ENCODE measurements around the gene IFI27L2.

DNA sequence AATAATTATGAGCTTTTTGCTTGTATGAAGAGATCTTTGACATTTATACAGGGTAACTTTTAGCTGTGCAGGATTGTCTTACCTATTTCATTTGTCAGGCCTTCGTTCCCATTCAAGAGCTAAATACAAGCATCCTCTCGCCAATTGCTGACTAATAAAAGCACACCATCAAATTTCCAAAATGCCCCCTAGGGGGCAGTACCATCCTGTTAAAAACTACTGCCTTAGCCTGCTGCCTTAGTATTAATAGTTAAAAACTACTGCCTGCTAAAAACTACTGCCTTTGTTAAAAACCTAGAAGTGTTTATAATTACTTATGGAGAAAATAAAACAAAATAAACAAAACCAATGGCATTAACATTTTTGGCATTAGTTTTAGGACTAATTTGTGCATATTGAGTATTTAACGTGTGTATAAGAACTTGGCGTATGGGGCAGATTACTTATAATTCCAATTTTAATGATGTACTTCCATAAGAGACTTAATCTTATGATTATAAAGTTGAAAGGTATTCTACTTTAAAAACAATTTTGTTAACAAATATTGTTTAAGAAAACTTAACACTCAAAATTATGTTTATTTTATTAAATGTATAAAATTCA lies 3.0 kb upstream of the IFI27L2 start:
- peak; percentile 78 for TF ChIP-seq CTCF (IDR thresholded peaks at IDR 0.05; ENCODE audit: insufficient read depth, low read length, poor library complexity, severe bottlenecking)
- TF ChIP-seq EZH2phosphoT487 (conservative IDR thresholded peaks at IDR 0.05; ENCODE audit: low read length): no peak
